Stimulated activated naive CD4-positive, alpha-beta T cell (primary cell): ENCODE results near the gene PHACTR3.

Experiments used
- DNase-seq, 6 experiments: peaks; one replicate each; lab custom pipeline; 2025; lab: John Stamatoyannopoulos, UW

The PHACTR3 gene

GRCh38 chr20:59672576-59672975 lies 68.2 kb downstream of the PHACTR3 start:
- DNase-seq, result no peak

- DNase-seq, result no peak
Observed at GRCh38 chr20:59673288-59673997, 69.1 kb downstream of the PHACTR3 start.

- no peak for DNase-seq
Observed at GRCh38 chr20:59673998-59674445, 69.7 kb downstream of the PHACTR3 start.

- DNase-seq, result no peak
Observed at GRCh38 chr20:59676126-59676850, 71.9 kb downstream of the PHACTR3 start.

GRCh38 chr20:59676851-59677182 lies 72.5 kb downstream of the PHACTR3 start:
- no peak for DNase-seq

- no peak for DNase-seq
Observed at GRCh38 chr20:59677586-59677985, 73.2 kb downstream of the PHACTR3 start.

- no peak for DNase-seq
Observed at GRCh38 chr20:59678288-59678687, 73.9 kb downstream of the PHACTR3 start.

GRCh38 chr20:59678951-59679350 lies 74.6 kb downstream of the PHACTR3 start:
- no peak for DNase-seq

GRCh38 chr20:59680148-59680650 lies 75.9 kb downstream of the PHACTR3 start:
- DNase-seq, result no peak

- DNase-seq, result no peak
Observed at GRCh38 chr20:59680852-59681251, 76.5 kb downstream of the PHACTR3 start.

GRCh38 chr20:59682603-59683002 lies 78.3 kb downstream of the PHACTR3 start:
- DNase-seq, result no peak

GRCh38 chr20:59683181-59683580 lies 78.8 kb downstream of the PHACTR3 start:
- DNase-seq, result no peak

- no peak for DNase-seq
Observed at GRCh38 chr20:59684685-59685242, 80.4 kb downstream of the PHACTR3 start.

GRCh38 chr20:59686404-59687346 lies 82.3 kb downstream of the PHACTR3 start:
- no peak for DNase-seq

GRCh38 chr20:59688356-59688755 lies 84.0 kb downstream of the PHACTR3 start:
- DNase-seq, result no peak

GRCh38 chr20:59688999-59689398 lies 84.7 kb downstream of the PHACTR3 start:
- DNase-seq, result no peak

- no peak for DNase-seq
Observed at GRCh38 chr20:59690101-59690500, 85.8 kb downstream of the PHACTR3 start.

- DNase-seq, result no peak
Observed at GRCh38 chr20:59690976-59691375, 86.6 kb downstream of the PHACTR3 start.

- DNase-seq, result no peak
Observed at GRCh38 chr20:59692139-59692538, 87.8 kb downstream of the PHACTR3 start.

GRCh38 chr20:59693587-59693986 lies 89.2 kb downstream of the PHACTR3 start:
- DNase-seq, result no peak

- no peak for DNase-seq
Observed at GRCh38 chr20:59696476-59696875, 92.1 kb downstream of the PHACTR3 start.

- no peak for DNase-seq
Observed at GRCh38 chr20:59697068-59697467, 92.7 kb downstream of the PHACTR3 start.
